Left cardiac atrium (tissue), 4 donors: ENCODE measurements around the gene HOXB9. TPM values are rescaled to one million over a fixed set of nuclear protein-coding genes. Genes with fewer than 3 reads are reported as not detected.

Experiments
- ATAC-seq, 2 donors: fragments of 200-7000 bp; cut with Tn5 transposase; one replicate each; pipeline ENCODE4 v1.9.1; 2020; ENCODE audit warnings: mild to moderate bottlenecking in 2 of 2, moderate library complexity in 2 of 2
- DNase-seq: peaks from one replicate; pipeline ENCODE4 v3.0.0-alpha.2; 2020
- intact Hi-C, 2 donors: fragments of 100-400 bp; cut with DNase I; formaldehyde crosslinking; loops; one replicate each; pipeline versions ENCODE4 v1.14.1 to v1.15.1; 2022 to 2023
- microRNA-seq, 2 donors: library from miRNA; unstranded; fragments of <30 nt; microRNA quantifications; one replicate each; pipeline ENCODE4 v1.2.0, GENCODE V29; 2020
- total RNA-seq, 2 donors: library from RNA; stranded (reverse); fragmentation: NEBNext Ultra II Directional; extraction: Animal tissue kit (Norgen Biotek cat#: 25700); gene quantifications; one replicate each; pipeline ENCODE4 v1.2.1, GENCODE V29; 2021
- donor health status: DM: no; HTN: yes; CAD: no.
- donor health status: DM: no; HTN: yes; CAD: no; lungs with severe emphysema.
- donor health status: DM: yes; HTN: yes; CAD: no.
- donor health status: Dilated cardiomyopathy.

HOXB9 gene
- total RNA-seq, 2 donors from 2014 or later, result not detected

GRCh38 chr17:48577330-48577945 is 48.7 kb downstream of the HOXB9 start:
- peak; percentile 3 to 36 for ATAC-seq
- intact Hi-C loops, result no loop called here
- no peak for DNase-seq

GRCh38 chr17:48576479-48577309 is 49.5 kb downstream of the HOXB9 start:
- ATAC-seq (peak; percentile 33 to 78), DNase-seq (no peak)
- intact Hi-C loops, result no loop called here

GRCh38 chr17:48575673-48576478 is 50.3 kb downstream of the HOXB9 start:
- intact Hi-C loops, result no loop called here
- DNase-seq (no peak), ATAC-seq (no peak)

GRCh38 chr17:48575066-48575582 is 51.0 kb downstream of the HOXB9 start:
- DNase-seq (no peak), ATAC-seq (no peak)
- intact Hi-C loops, result no loop called here

- ATAC-seq, result no peak
- intact Hi-C loops, result no loop called here
Measured at GRCh38 chr17:48574505-48575065, 51.6 kb downstream of the HOXB9 start.

GRCh38 chr17:48571826-48572417 is 54.2 kb downstream of the HOXB9 start:
- ATAC-seq (no peak), DNase-seq (no peak)
- intact Hi-C loops, result no loop called here

More at GRCh38 chr17:48574505-48575065, 51.6 kb downstream of the HOXB9 start:
- DNase-seq, result no peak

Small RNA genes within 50 kb of the gene (microRNA-seq; reads per million reads assigned to microRNA genes)
- 0 reads per million in 2 donors for gene MIR196A1

Other genes starting within 250 kb of the HOXB9 start
- under 1 TPM; 0.31 to 0.88 TPM for gene SKAP1, start 196.1 kb downstream of the HOXB9 start, total RNA-seq
- not detected for gene HOXB1, start 95.3 kb downstream of the HOXB9 start, total RNA-seq
- gene HOXB2, start 81.2 kb downstream of the HOXB9 start, total RNA-seq, result 1 to 10 TPM; 6.1 to 6.7 TPM
- 1 to 10 TPM in 1 of 2 donors, under 1 TPM in 1; 0.31 to 1.6 TPM for gene HOXB4, start 48.0 kb downstream of the HOXB9 start, total RNA-seq
- 1 to 10 TPM; 1.2 to 2.8 TPM for gene HOXB3, start 36.1 kb downstream of the HOXB9 start, total RNA-seq
- gene HOXB5, start 32.6 kb downstream of the HOXB9 start, total RNA-seq, result under 1 TPM in 1 of 2 donors, not detected in 1; 0.41 TPM
- 1 to 10 TPM in 1 of 2 donors, under 1 TPM in 1; 0.63 to 2.2 TPM for gene HOXB6, start 21.4 kb downstream of the HOXB9 start, total RNA-seq
- 1 to 10 TPM in 1 of 2 donors, under 1 TPM in 1; 0.44 to 1.1 TPM for gene HOXB7, start 15.3 kb downstream of the HOXB9 start, total RNA-seq
- under 1 TPM in 1 of 2 donors, not detected in 1; 0.32 TPM for gene HOXB8, start 11.1 kb downstream of the HOXB9 start, total RNA-seq
- gene PRAC1, start 96.2 kb upstream of the HOXB9 start, total RNA-seq, result not detected
- gene PRAC2, start 96.8 kb upstream of the HOXB9 start, total RNA-seq, result not detected
- gene HOXB13, start 102.4 kb upstream of the HOXB9 start, total RNA-seq, result not detected
- gene TTLL6, start 190.9 kb upstream of the HOXB9 start, total RNA-seq, result under 1 TPM in 1 of 2 donors, not detected in 1; 0.16 TPM
- gene CALCOCO2, start 204.7 kb upstream of the HOXB9 start, total RNA-seq, result 100 to 1,000 TPM; 180 to 241 TPM